SK-N-SH (cell line): ENCODE measurements around the gene ABCC10. TPM values are rescaled to one million over a fixed set of nuclear protein-coding genes. Genes with fewer than 3 reads are reported as not detected.
"Not testable (repeated sequence)": the region's sequence is repeated elsewhere in the genome, so short reads cannot be mapped to it uniquely, and the experiment has no call there.

Experiments
- CTCF ChIA-PET: fragments of 300-600, 350-600 bp; formaldehyde crosslinking; extraction: SDS; loops from one replicate; lab custom pipeline; 2021; lab: Yijun Ruan, JAX
- POLR2A ChIA-PET: fragments of 350-600 bp; sonication (Branson Sonifier 250); formaldehyde crosslinking; extraction: SDS; loops from one replicate; lab custom pipeline; 2020; ENCODE audit warnings: antibody characterized with exemption, inconsistent platforms; lab: Yijun Ruan, JAX
- DNase-seq: peaks from one replicate; pipeline ENCODE4 v3.0.0; 2012
- H2AFZ ChIP-seq: fragments of 200-600 bp; sonication (generic); 2 replicates; pipeline ENCODE4 v1.8.1; 2016; ENCODE audit warnings: antibody characterized with exemption, mild to moderate bottlenecking, low read depth
- H3F3A ChIP-seq: fragments of 200-600 bp; sonication (generic); replicated peaks from 2 replicates; pipeline ENCODE3; 2016; ENCODE audit warnings: antibody characterized with exemption, mild to moderate bottlenecking; ENCODE audit not compliant: insufficient read depth
- H3K27ac ChIP-seq, 2 experiments: fragments of 200-500 bp in 1 of 2; fragments of 200-600 bp in 1 of 2; sonication (Bioruptor generic) in 1 of 2; sonication (generic), shearing (Covaris generic) in 1 of 2; 2 replicates each; pipeline versions ENCODE4 v1.5.1 to v1.6.1; 2014 to 2016; ENCODE audit warnings: low read depth in 2 of 2, inconsistent platforms in 1 of 2, low read length in 1 of 2, mild to moderate bottlenecking in 1 of 2, mixed read lengths in 1 of 2
- H3K27me3 ChIP-seq: fragments of 200-600 bp; sonication (generic), shearing (Covaris generic); 2 replicates; pipeline ENCODE4 v1.6.1; 2016; ENCODE audit warnings: mixed run types; ENCODE audit not compliant: insufficient read depth
- H3K36me3 ChIP-seq, 2 experiments: fragments of 200-500 bp in 1 of 2; fragments of 200-600 bp in 1 of 2; sonication (Bioruptor generic) in 1 of 2; sonication (generic) in 1 of 2; replicated peaks in 1 of 2; 2 replicates each; pipeline versions ENCODE3 to v1.5.1; 2014 to 2016; ENCODE audit warnings: low read length in 1 of 2, mild to moderate bottlenecking in 1 of 2; ENCODE audit not compliant: insufficient read depth in 2 of 2, control insufficient read depth in 1 of 2
- H3K4me1 ChIP-seq, 2 experiments: fragments of 200-500 bp in 1 of 2; fragments of 200-600 bp in 1 of 2; sonication (Bioruptor generic) in 1 of 2; sonication (generic), shearing (Covaris generic) in 1 of 2; 2 replicates each; pipeline versions ENCODE4 v1.5.1 to v1.6.1; 2014 to 2016; ENCODE audit warnings: low read depth in 1 of 2, low read length in 1 of 2, mixed run types in 1 of 2; ENCODE audit not compliant: insufficient read depth in 2 of 2, control insufficient read depth in 1 of 2
- H3K4me2 ChIP-seq: fragments of 200-600 bp; sonication (generic), shearing (Covaris generic); 2 replicates; pipeline ENCODE4 v1.6.1; 2017; ENCODE audit warnings: mixed run types
- H3K4me3 ChIP-seq, 2 experiments: fragments of 200-500 bp in 1 of 2; fragments of 200-600 bp in 1 of 2; sonication (Bioruptor generic) in 1 of 2; sonication (generic), shearing (Covaris generic) in 1 of 2; 2 replicates each; pipeline versions ENCODE4 v1.5.1 to v1.8.1; 2014 to 2016; ENCODE audit warnings: low read depth in 2 of 2, inconsistent platforms in 1 of 2, low read length in 1 of 2, mild to moderate bottlenecking in 1 of 2, mixed read lengths in 1 of 2, moderate library complexity in 1 of 2
- H3K79me2 ChIP-seq: fragments of 200-600 bp; sonication (generic); 2 replicates; pipeline ENCODE4 v1.8.1; 2017; ENCODE audit warnings: mild to moderate bottlenecking; ENCODE audit not compliant: insufficient read depth
- H3K9ac ChIP-seq: fragments of 200-600 bp; sonication (generic); 2 replicates; pipeline ENCODE4 v1.6.1; 2017; ENCODE audit warnings: mixed run types
- H3K9me2 ChIP-seq: fragments of 200-600 bp; sonication (generic); 2 replicates; pipeline ENCODE4 v1.6.1; 2017; ENCODE audit warnings: mixed run types
- H3K9me3 ChIP-seq: fragments of 200-600 bp; sonication (generic); 2 replicates; pipeline ENCODE4 v1.6.1; 2017; ENCODE audit warnings: mixed run types, mild to moderate bottlenecking, moderate library complexity
- H4K20me1 ChIP-seq: fragments of 200-600 bp; sonication (generic); 2 replicates; pipeline ENCODE4 v1.6.1; 2017; ENCODE audit warnings: mild to moderate bottlenecking, mixed run types; ENCODE audit not compliant: insufficient read depth
- GATA2 ChIP-seq: sonication (generic); formaldehyde crosslinking; IDR thresholded peaks from 2 replicates; pipeline ENCODE4 v1.5.0; 2020; ENCODE audit warnings: mild to moderate bottlenecking, missing genetic modification reagents
- POLR2AphosphoS5 ChIP-seq: IDR thresholded peaks from 2 replicates; pipeline ENCODE4 v1.6.1; 2012; ENCODE audit warnings: low read depth, low read length
- SMC3 ChIP-seq: IDR thresholded peaks from 2 replicates; pipeline ENCODE4 v1.6.1; 2012; ENCODE audit warnings: low read depth, low read length, improper control_type of control experiment
- WGBS: methylation state at CpG from one replicate; pipeline ENCODE4 v1.1.6; 2017; ENCODE audit warnings: low lambda C conversion rate; 5-methylcytosine and 5-hydroxymethylcytosine counted together
- polyA plus RNA-seq, 3 experiments: library from polyadenylated mRNA; depleted of rRNA; stranded (reverse); fragments of >200 nt; gene quantifications; 2 replicates each; pipeline ENCODE4 v1.2.3, GENCODE V29; 2012
- TF ChIP-seq, protein P1 (sequence below): IDR thresholded peaks from 2 replicates; pipeline ENCODE4; 2012
- TF ChIP-seq, protein P2 (sequence below): IDR thresholded peaks from 2 replicates; pipeline ENCODE4 v1.4.0; 2012; ENCODE audit warnings: low read depth
- TF ChIP-seq, protein P3 (sequence below): fragments of 200-600 bp; sonication (generic); IDR thresholded peaks from 2 replicates; pipeline ENCODE4 v1.6.1; 2017; ENCODE audit warnings: antibody characterized with exemption, mild to moderate bottlenecking, moderate library complexity
- TF ChIP-seq, protein P4 (sequence below): IDR thresholded peaks from 2 replicates; pipeline ENCODE4 v1.4.0; 2012; ENCODE audit warnings: low read depth, borderline replicate concordance

ABCC10 gene
- polyA plus RNA-seq, 1 of the 3 experiments (the other 2 are of a cell fraction): 28.3 TPM

DNA sequence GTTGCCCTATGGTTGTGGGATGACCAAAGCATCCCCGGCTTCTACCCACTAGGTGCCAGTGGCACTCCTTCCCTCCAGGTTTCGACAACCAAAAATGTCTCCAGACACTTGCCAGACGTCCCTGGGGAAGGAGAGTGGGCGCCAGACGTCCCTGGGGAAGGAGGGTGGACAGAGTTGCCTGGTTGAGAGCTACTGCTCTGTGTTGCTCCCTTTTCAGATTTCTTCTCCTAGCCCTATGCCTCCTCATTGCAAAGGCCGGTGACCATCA lies 69.7 kb downstream of the ABCC10 start:
- Histone ChIP-seq H3K4me1 (peaks cover 10 to 39% of the 10 kb centered on the region in 2 experiments; a peak in 3 of 4 replicates), H3K9me2 (no peaks in the 10 kb centered on the region), H3K36me3 (peaks cover 14 to 30% of the 10 kb centered on the region in 2 experiments), H3K9ac (no peak overlapping the region), H3K79me2 (peaks cover 10% of the 10 kb centered on the region; the same call in 1 of the 2 replicates), H3K4me3 (no peak overlapping the region), H3K27me3 (no peaks in the 10 kb centered on the region), H3F3A (no peaks in the 10 kb centered on the region), H4K20me1 (peaks cover 19% of the 10 kb centered on the region; the same call in 1 of the 2 replicates), H2AFZ (no peak overlapping the region), H3K27ac (peak overlapping the region in 1 of 2 experiments; percentile 5; a peak in 1 of 4 replicates), H3K4me2 (no peak overlapping the region), H3K9me3 (no peaks in the 10 kb centered on the region)
- ChIA-PET POLR2A (no interaction called here), CTCF (interaction anchor here (0.6 to 22.4 kb wide), 14 partner anchors 9 to 449 kb away, joined by 3 to 382 read pairs (median 5); partner anchors contain the start of genes DLK2 and LRRC73)
- WGBS: 86% methylated on average over 6 of the region's 6 CpGs
- TF ChIP-seq, protein P1, sequence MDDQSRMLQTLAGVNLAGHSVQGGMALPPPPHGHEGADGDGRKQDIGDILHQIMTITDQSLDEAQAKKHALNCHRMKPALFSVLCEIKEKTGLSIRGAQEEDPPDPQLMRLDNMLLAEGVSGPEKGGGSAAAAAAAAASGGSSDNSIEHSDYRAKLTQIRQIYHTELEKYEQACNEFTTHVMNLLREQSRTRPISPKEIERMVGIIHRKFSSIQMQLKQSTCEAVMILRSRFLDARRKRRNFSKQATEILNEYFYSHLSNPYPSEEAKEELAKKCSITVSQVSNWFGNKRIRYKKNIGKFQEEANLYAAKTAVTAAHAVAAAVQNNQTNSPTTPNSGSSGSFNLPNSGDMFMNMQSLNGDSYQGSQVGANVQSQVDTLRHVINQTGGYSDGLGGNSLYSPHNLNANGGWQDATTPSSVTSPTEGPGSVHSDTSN: no peak
- no peak for DNase-seq

DNA sequence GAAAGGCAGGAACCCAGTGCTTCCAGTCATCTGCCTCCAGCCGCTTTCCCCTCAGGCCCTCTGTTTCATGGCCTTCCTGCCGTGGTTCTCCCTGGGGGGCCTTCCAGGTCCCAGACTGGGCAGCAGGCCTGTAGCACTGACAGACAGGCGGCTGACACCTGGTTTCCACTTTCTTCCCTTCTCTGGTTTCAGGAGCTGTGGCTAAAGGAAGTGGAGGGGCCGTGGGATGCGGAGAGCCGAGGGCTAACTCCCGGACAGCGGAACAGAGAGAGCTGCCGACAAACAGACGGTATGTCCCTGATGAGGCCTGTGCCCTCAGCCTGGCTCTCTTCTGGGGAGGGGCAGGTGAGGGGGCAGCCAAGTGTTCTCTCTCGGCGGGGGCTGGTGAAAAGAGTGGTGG lies 70.3 kb downstream of the ABCC10 start:
- no peaks in the 10 kb centered on the region for H3K9me3 ChIP-seq
- no peaks in the 10 kb centered on the region for H3K9me2 ChIP-seq
- ChIA-PET POLR2A (interaction anchor here (0.7 kb wide), 1 partner anchor 12 kb away, joined by 3 read pairs; the partner anchor contains the start of gene LRRC73), CTCF (interaction anchor here (0.6 to 22.4 kb wide), 6 partner anchors 9 to 450 kb away, joined by 3 to 382 read pairs (median 8); partner anchors contain the start of genes DLK2 and LRRC73)
- no peak overlapping the region for H2AFZ ChIP-seq
- H3F3A ChIP-seq: no peaks in the 10 kb centered on the region
- H3K27ac ChIP-seq: no peak overlapping the region
- H3K79me2 ChIP-seq: peaks cover 8% of the 10 kb centered on the region; the same call in 1 of the 2 replicates
- peaks cover 5 to 33% of the 10 kb centered on the region in 2 experiments; a peak in 2 of 4 replicates for H3K4me1 ChIP-seq
- H3K4me2 ChIP-seq: no peak overlapping the region
- TF ChIP-seq, protein P2, sequence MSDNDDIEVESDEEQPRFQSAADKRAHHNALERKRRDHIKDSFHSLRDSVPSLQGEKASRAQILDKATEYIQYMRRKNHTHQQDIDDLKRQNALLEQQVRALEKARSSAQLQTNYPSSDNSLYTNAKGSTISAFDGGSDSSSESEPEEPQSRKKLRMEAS: no peak
- TF ChIP-seq SMC3 (no peak), POLR2AphosphoS5 (no peak), GATA2 (CRISPR knock-in tag) (no peak)
- TF ChIP-seq, protein P3, sequence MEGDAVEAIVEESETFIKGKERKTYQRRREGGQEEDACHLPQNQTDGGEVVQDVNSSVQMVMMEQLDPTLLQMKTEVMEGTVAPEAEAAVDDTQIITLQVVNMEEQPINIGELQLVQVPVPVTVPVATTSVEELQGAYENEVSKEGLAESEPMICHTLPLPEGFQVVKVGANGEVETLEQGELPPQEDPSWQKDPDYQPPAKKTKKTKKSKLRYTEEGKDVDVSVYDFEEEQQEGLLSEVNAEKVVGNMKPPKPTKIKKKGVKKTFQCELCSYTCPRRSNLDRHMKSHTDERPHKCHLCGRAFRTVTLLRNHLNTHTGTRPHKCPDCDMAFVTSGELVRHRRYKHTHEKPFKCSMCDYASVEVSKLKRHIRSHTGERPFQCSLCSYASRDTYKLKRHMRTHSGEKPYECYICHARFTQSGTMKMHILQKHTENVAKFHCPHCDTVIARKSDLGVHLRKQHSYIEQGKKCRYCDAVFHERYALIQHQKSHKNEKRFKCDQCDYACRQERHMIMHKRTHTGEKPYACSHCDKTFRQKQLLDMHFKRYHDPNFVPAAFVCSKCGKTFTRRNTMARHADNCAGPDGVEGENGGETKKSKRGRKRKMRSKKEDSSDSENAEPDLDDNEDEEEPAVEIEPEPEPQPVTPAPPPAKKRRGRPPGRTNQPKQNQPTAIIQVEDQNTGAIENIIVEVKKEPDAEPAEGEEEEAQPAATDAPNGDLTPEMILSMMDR: no peak
- TF ChIP-seq, protein P4, sequence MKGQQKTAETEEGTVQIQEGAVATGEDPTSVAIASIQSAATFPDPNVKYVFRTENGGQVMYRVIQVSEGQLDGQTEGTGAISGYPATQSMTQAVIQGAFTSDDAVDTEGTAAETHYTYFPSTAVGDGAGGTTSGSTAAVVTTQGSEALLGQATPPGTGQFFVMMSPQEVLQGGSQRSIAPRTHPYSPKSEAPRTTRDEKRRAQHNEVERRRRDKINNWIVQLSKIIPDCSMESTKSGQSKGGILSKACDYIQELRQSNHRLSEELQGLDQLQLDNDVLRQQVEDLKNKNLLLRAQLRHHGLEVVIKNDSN: no peak
- H3K27me3 ChIP-seq: no peaks in the 10 kb centered on the region
- H4K20me1 ChIP-seq: peaks cover 12% of the 10 kb centered on the region; the same call in 1 of the 2 replicates
- no peak overlapping the region for H3K9ac ChIP-seq
- 92% methylated on average over 8 of the region's 12 CpGs for WGBS
- no peak overlapping the region for H3K4me3 ChIP-seq
- H3K36me3 ChIP-seq: peaks cover 14 to 32% of the 10 kb centered on the region in 2 experiments
- DNase-seq: no peak

DNA sequence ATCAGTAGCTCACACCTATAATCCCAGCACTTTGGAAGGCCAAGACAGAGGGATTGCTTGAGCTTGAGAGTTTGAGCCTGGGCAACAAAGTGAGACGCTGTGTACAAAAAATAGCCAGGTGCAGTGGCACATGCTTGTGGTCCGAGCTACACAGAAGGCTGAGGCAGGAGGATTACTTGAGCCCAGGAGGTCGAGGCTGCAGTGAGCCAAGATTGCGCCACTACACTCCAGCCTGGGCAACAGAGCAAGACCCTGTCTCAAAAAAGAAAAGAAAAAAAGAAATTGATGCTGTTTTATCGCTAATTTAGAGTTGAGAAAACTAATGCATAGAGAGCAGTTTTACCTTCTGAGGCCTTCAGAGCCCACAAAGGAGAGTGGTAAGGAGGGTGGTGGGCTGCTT lies 71.0 kb downstream of the ABCC10 start:
- not testable (repeated sequence) for H3K9me2 ChIP-seq, H3K4me2 ChIP-seq, H3K27me3 ChIP-seq, DNase-seq, H3K9ac ChIP-seq, H3K27ac ChIP-seq, H3K9me3 ChIP-seq, H3K79me2 ChIP-seq, H3K4me3 ChIP-seq, H2AFZ ChIP-seq, H3F3A ChIP-seq
- Histone ChIP-seq H4K20me1 (peaks cover 10% of the 10 kb centered on the region; the same call in 1 of the 2 replicates), H3K4me1 (peaks cover 0 to 29% of the 10 kb centered on the region in 2 experiments; a peak in 1 of 4 replicates), H3K36me3 (peaks cover 14 to 38% of the 10 kb centered on the region in 2 experiments)
- CTCF ChIA-PET: interaction anchor here (0.7 to 22.4 kb wide), 6 partner anchors 8 to 121 kb away, joined by 3 to 382 read pairs (median 8); partner anchors contain the start of genes DLK2 and LRRC73
- 99% methylated on average over 5 of the region's 5 CpGs for whole genome bisulfite sequencing
- POLR2A ChIA-PET: interaction anchor here (0.7 to 1.2 kb wide), 2 partner anchors 9 to 12 kb away, joined by 3 read pairs; partner anchors contain the start of gene LRRC73
